Measurements from ENCODE around the gene MMP11. TPM values are rescaled to one million over a fixed set of nuclear protein-coding genes. Genes with fewer than 3 reads are reported as not detected.

Gene MMP11
- total RNA-seq, 1 donor from 2014 or later: 9.9 TPM

- DNase-seq (ENCODE audit: low read depth, low spot score): no peak
Measured at GRCh38 chr22:23760056-23760455, 12.6 kb upstream of the MMP11 start.

GRCh38 chr22:23762842-23763578 lies 9.6 kb upstream of the MMP11 start, which contains the start of gene C22orf15:
Gene C22orf15, plus strand, starts transcription at chr22:23762990. Its CDS starts 317 bp downstream, at chr22:23763307.
- no peak for DNase-seq (ENCODE audit: low read depth, low spot score)

DNA sequence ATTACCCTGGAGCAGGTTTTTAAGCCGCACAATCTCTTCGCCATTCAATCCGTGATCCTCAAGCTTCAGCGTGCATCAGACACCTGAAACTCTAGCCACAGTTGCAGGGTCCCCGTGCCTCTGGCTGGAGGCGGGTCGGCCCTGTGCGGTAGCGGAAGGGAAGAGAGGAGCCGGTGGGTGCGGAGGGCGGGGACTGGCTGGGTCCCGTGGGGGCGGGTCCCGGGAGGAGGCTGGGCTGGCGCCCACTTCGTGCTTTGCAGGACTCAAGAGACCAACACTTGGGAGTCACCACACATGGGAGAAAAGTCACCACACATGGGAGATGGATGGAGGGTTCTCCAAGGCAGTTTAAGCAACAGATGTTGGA lies 9.1 kb upstream of the MMP11 start:
- DNase-seq (ENCODE audit: low read depth, low spot score): no peak

DNA sequence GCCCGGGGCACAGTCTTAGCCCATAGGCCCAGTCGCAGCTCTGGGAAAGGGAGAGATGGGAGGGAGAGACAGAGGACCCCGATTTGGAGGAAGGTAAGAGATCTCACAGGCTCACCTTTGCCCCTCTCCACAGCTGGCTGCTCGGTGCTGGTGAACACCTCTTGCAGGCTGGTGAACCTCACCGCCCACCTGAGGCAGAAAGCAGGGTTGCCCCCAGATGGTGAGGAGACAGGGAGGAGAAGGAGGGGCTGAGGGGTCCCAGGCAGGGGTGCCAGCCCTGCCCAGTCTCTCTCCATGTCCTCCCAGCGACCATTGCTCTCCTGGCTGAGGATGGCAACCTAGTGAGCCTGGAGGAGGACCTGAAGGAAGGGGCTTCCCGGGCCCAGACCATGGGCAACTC lies 8.7 kb upstream of the MMP11 start:
- DNase-seq (ENCODE audit: low read depth, low spot score): no peak

DNA sequence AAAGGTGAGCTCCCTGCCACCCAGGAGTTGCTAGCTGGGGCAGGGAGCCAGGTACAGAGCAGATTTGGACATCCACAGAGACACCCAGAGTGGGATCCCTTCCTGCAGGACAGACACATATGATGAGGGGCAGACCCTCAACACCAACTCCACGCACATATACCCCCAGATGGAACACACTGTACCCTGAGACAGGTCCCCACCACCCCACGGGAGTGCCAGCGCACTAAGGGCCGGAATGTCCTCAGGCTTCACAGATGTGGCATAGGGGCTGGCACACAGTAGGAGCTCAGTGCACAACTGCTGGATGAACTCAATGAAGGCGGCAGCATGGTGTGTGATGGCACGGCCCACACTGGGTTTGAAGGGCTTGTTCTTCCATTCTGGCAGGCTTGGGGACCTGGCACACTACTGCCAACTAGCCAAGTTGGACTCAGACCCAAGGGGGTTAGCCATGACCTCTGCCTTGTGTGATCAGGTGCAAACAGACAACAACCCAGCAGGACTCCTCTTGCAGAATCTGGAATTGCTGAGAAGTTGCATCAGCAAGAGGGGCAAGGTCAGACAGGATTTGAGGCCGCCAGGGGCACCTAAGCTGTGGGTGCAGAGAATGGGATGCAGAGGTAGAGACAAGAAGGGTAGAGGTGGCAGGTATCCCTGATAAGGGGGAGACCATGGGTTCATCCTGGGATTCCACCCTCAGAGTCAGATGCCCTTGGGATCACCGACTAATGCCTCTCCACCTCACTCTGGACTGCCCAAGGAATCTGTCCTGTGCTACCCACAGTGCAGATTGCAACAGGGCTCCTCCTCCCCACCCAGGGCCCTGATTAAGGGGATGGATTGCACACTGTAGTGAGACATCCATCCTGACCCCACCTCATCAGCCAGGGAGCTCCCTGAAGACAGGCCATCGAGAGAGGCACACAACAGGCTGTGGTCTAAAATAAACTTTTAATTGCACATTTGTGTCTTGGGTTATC lies 7.5 kb upstream of the MMP11 start:
- DNase-seq (ENCODE audit: low read depth, low spot score): no peak

DNA sequence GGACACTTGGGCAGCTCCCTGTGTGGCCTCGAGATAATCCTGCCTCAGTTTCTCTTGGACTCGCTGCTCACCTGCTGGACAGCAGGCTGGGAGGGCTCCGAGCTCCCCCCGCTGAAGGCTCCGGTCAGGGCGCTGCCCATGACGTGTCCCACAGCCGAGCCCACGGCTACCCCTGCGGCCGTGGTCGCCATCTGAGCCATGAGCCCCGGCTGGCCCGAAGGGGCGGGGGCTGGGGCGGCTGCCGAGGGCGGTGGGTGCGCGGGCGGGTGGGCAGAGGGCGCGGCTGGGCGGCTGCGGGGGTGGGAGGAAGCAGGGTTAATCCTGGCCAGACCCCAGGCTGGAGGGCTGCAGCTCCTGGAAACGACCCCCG lies 5.4 kb upstream of the MMP11 start:
- no peak for DNase-seq (ENCODE audit: low read depth, low spot score)

DNA sequence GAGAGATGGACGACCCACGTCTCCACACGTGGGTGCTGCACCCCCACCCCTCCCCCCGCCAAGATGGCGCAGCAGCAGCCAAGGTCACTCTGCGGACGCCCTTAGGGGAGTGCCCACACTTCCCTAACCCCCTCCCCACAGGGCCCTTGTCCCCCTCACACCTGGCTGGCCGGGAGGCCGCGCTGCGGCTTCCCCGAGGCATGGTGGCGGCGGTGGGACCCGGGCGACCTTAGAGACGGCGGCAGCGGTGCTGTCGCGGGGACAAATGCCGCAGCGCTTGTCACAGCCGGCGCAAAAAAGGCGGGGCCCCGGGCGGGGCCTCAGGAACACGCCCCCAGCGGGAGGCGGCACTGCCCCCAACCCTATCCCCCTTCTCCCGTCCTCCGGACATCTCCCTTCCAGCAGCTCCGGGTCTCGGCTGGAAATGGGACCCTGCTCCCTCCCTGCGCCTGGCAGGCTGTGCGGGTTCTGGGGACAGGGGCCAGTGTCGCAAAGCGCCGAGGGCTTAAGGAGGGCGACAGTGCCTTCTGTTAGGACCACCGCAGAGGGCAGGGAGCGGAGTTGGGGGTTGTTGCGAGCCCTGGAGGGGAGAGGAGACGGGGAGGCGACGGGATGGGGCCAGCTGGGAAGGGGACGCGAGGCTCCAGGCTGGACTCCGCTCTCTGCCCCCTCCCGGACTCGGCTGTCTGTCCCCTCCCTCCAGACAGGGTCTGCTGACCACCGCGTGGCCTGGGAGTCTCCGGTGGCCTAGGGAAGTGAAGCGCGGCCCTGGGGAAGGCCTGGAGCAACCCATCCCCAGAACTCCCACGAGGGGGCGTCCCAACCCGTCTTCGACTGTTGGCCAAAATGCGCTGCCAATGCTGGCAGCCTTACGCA lies 4.7 kb upstream of the MMP11 start, which contains the start of gene CHCHD10:
TSS of gene CHCHD10 (minus strand) at position 300 of the 876 bp plus-strand sequence. CDS start at position 202, 98 bp downstream.
- no peak for DNase-seq (ENCODE audit: low read depth, low spot score)

DNA sequence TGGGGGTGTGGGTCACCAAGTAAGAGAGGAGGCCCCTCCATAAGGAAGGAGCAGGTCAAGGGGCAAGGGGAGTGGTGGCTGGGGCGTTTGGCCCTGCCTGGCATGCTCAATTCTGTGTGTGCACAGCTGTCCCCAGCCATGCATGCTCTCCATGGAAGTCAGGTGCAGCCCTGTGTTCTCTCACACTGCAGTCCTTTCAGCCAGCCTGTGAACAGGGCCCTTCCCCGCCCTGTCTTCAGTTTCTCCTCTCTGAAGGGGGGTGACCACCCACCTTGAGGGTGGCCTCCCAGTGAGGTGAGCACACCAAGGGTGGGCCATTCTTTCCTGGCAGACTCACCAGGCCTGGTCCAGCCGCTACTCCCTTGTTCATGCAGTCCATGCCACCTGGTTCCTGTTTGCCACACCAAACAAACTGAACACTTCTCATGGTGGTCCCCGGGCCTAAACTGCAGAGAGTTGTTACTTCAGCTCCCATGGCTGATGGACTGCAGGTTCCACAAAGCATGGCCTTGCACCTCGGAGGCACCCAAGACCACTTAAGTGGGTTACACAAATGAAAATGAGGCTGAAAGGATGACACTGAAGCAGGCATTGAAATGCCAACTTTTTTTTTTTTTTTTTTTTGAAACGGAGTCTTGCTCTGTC lies 3.2 kb upstream of the MMP11 start:
- no peak for DNase-seq (ENCODE audit: low read depth, low spot score)

DNA sequence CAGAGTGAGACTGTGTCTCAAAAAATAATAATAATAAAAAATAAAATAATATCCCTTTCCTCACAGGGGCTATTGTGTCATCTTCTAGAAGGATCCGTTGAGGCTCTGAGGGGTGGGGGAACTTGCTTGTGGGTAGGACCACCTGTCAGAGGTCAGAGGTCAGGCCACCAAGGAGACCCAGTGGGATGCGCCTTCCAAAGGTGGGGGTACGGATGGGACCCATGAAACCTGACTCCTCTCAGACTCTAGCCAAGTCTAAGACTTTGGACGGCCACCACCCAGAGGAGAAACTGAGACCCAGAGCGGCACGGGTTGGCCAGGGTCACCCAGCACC lies 367 bp upstream of the MMP11 start:
- DNase-seq (ENCODE audit: low read depth, low spot score): no peak

DNA sequence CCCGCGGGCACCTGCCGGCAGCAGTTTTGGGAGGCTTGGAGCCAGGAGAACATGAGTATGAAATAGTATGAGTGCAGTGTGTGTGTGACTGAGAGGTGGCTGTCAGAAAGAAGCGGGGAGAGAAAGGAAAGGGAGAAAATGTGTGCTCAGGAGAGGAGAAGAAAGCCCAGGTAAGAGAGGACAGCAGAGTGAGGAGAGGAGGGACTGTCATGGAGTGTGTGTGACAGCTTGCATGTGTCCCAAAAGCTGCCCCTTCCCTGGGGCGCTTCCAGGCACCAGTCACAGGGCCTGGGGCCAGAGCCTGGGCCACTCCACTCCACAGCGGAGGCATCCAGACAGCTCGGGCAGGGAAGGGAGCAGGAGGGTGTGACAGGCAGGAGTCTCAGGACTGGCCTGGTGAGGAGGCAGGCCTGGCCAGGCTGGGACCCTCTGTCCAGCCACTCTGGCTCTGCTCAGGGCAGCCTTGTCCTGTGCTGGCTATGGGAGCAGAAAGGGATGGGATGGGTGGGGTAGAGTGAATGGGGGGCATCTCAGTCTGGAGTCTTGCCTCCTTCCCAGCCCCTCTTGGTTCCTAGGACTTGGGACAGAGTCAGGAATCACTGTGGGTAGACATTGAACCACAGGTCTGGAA lies 949 bp downstream of the MMP11 start:
- DNase-seq (ENCODE audit: low read depth, low spot score): no peak

DNA sequence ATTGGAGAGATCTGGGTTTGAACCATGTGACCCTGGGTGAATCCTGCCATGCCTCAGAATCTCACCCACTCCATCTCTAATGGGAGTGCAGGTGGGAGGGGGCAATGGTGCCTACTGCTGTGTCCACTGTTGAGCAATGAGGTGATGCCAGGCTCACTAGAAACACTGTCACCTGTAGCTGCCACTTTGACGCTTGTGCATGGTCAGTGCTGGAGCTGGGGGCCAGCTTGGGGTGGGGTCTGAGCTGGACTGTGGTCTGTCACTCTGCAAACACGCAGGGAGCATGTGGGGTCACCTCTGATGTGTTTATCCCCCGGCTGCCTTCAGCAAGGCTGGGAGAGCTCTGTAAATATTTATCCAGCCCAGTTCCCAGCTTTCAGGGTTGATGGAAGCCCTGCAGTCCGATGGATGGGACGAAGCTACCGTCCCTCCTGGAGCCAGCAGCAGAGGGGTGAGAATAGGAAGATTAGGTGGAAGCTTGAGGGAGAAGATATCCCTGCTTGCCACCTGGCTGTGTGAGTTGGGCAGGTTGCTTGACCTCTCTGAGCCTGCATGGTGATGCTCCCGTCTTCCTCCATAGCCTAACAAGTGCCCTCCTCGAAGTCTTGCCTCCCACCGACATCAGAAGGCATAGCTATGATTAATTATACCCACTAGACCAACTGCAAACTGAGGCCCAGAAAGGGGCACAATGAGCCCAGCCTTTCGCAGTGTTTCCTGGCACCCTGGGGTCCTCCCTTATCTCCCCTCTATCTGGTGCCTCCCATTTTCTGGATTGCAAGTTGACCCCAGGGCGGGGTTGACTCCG lies 1.7 kb downstream of the MMP11 start:
- no peak for DNase-seq (ENCODE audit: low read depth, low spot score)

DNA sequence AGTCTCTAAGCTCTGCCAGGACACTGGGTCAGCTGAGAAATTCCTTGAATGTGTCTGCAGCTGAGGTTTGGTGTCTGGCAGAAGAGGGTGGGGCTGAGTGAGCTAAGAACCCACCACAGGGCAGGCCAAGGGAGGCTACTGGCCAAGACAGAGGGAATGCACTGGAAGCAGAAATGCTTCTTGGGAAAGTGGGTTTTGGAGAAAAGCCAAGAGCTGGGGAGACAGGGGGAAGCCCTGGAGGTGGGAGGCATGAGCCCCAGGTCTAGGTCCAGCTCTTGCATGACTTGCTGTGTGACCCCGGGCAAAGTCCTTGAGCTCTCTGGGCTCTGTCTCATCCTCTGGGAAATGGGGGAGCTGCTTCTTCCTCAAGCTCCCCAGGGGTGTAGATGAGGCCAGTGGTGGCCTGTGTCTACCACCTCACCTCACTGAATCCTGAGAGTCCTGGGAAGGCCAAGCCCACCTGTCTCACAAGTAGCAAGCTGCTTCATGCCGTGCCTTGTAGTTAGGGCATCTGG lies 2.3 kb downstream of the MMP11 start:
- no peak for DNase-seq (ENCODE audit: low read depth, low spot score)

- no peak for DNase-seq (ENCODE audit: low read depth, low spot score)
Measured at GRCh38 chr22:23775779-23776375, 3.2 kb downstream of the MMP11 start.

DNA sequence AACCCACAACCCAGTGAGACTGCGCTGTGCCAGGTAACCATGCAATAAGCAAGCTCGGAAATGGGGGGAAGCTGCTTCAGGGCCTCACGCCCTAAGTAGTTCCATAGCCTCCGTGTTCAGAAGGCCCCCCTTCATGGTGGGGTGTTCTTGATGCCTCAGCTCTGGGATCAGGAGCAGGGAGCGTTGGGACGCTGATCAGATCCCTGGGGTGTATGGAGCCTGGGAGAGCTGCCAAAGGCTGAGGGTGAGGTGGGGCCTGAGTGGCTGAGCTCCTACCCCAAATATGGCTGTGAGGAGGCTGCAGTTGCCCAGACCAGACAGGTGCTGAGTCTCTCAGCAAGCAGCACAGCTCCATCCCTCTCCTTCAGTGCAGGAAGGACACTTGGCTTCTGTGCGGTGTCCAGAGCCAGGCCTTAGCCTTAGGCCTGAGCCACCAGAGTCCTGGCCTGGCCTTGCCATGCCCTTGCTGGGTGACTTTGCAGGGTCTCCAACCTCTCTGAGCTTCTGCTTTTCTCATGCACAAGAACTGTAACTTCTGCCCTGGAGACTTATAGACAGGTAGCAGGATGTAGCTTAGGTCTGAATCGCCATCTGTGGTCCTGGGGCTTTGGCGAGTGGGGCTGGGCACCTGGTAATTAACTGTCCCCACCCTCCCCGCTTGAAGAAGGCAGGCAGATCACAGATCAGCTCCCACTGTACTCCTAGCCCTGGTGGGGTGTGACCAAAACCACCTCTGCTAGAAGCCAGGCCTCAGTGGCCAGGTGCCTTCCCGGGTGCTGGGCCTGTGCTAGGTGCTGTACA lies 5.3 kb downstream of the MMP11 start:
- DNase-seq (ENCODE audit: low read depth, low spot score): no peak

DNA sequence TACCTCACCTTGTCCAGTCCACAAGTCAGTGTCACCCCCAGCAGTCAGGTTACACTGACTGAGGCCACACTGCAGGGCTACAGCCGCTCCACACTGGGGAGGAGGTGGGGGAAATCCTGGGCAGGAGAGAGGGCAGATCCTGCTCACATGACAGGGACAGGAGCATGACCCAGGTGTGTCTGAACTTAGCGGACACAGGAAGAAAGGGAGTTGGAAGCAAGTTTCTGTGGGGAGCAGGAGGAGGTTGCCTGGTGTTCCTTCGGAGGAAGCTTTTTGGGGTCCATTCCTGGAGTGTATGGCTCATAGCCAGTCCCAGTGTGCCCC lies 5.9 kb downstream of the MMP11 start:
- DNase-seq (ENCODE audit: low read depth, low spot score): no peak

- DNase-seq (ENCODE audit: low read depth, low spot score): no peak
Measured at GRCh38 chr22:23779083-23779482, 6.4 kb downstream of the MMP11 start.

- no peak for DNase-seq (ENCODE audit: low read depth, low spot score)
Measured at GRCh38 chr22:23779731-23780130, 7.1 kb downstream of the MMP11 start.

- no peak for DNase-seq (ENCODE audit: low read depth, low spot score)
Measured at GRCh38 chr22:23780146-23780748, 7.6 kb downstream of the MMP11 start.

All from pulmonary artery endothelial cell (primary cell).